CD14-positive monocyte (primary cell): ENCODE measurements around the gene PALM. TPM values are rescaled to one million over a fixed set of nuclear protein-coding genes. Genes with fewer than 3 reads are reported as not detected.

Experiments used
- DNase-seq, 3 donors: peaks; one replicate each; pipeline ENCODE4 v3.0.0-alpha.2; 2011 to 2022
- H2AFZ ChIP-seq: 2 replicates; pipeline ENCODE4 v1.6.0; 2012; ENCODE audit warnings: mild to moderate bottlenecking, low read depth, low read length, inconsistent platforms; ENCODE audit not compliant: insufficient read depth, poor library complexity, severe bottlenecking
- H3K27ac ChIP-seq, 2 donors: 1 replicate in 1 of 2; 2 replicates in 1 of 2; pipeline ENCODE4 v1.5.1; 2012 to 2013; ENCODE audit warnings: low read length in 2 of 2, control low read depth in 1 of 2, inconsistent platforms in 1 of 2, low read depth in 1 of 2, mild to moderate bottlenecking in 1 of 2
- H3K27me3 ChIP-seq, 2 donors: one replicate each; pipeline versions ENCODE4 v1.6.0 to v1.6.1; 2011 to 2013; ENCODE audit warnings: low read length in 2 of 2; ENCODE audit not compliant: control insufficient read depth in 2 of 2, insufficient read depth in 2 of 2
- H3K36me3 ChIP-seq, 2 donors: replicated peaks in 1 of 2; 1 replicate in 1 of 2; 2 replicates in 1 of 2; pipeline versions ENCODE4 v1.5.1 to v1.6.1; 2012 to 2013; ENCODE audit warnings: low read length in 2 of 2, control low read depth in 1 of 2, inconsistent platforms in 1 of 2, mild to moderate bottlenecking in 1 of 2; ENCODE audit not compliant: insufficient read depth in 2 of 2, control insufficient read depth in 1 of 2
- H3K4me1 ChIP-seq, 2 donors: 1 replicate in 1 of 2; 2 replicates in 1 of 2; pipeline versions ENCODE4 v1.5.1 to v1.6.1; 2012 to 2013; ENCODE audit warnings: low read length in 2 of 2, control low read depth in 1 of 2, inconsistent platforms in 1 of 2, mild to moderate bottlenecking in 1 of 2, moderate library complexity in 1 of 2; ENCODE audit not compliant: insufficient read depth in 2 of 2, control insufficient read depth in 1 of 2
- H3K4me2 ChIP-seq: replicated peaks from 2 replicates; pipeline ENCODE3; 2012; ENCODE audit warnings: low read length, moderate library complexity, mild to moderate bottlenecking; ENCODE audit not compliant: poor library complexity, severe bottlenecking; ENCODE audit errors: extremely low read depth
- H3K4me3 ChIP-seq, 3 experiments: fragments of 200-600 bp in 1 of 3; sonication (generic) in 1 of 3; replicated peaks in 1 of 3; 1 replicate in 2 of 3; 2 replicates in 1 of 3; pipeline ENCODE4 v1.5.1; 2011 to 2013; ENCODE audit warnings: low read length in 3 of 3, mild to moderate bottlenecking in 3 of 3, control low read depth in 2 of 3, low read depth in 2 of 3, inconsistent platforms in 1 of 3, moderate library complexity in 1 of 3
- H3K79me2 ChIP-seq: 2 replicates; pipeline ENCODE4 v1.6.0; 2012; ENCODE audit warnings: mild to moderate bottlenecking, control low read depth, inconsistent platforms, low read length, moderate library complexity; ENCODE audit not compliant: insufficient read depth
- H3K9ac ChIP-seq: 2 replicates; pipeline ENCODE4 v1.6.0; 2017; ENCODE audit warnings: low read length, mild to moderate bottlenecking; ENCODE audit not compliant: insufficient read depth, poor library complexity, severe bottlenecking
- H3K9me3 ChIP-seq, 2 donors: replicated peaks in 1 of 2; 1 replicate in 1 of 2; 2 replicates in 1 of 2; pipeline versions ENCODE4 v1.5.1 to v1.6.1; 2012 to 2013; ENCODE audit warnings: low read length in 2 of 2, control low read depth in 1 of 2; ENCODE audit not compliant: control insufficient read depth in 1 of 2, insufficient read depth in 1 of 2
- H4K20me1 ChIP-seq: 2 replicates; pipeline ENCODE4 v1.6.0; 2012; ENCODE audit warnings: mild to moderate bottlenecking, low read length, control low read depth, moderate library complexity; ENCODE audit not compliant: insufficient read depth
- H3K27ac Mint-ChIP-seq, 7 donors: one replicate each; pipeline ENCODE4 v1.8.0; 2020; ENCODE audit warnings: mild to moderate bottlenecking in 7 of 7, mixed read lengths in 7 of 7, moderate library complexity in 6 of 7, inconsistent platforms in 2 of 7
- H3K27me3 Mint-ChIP-seq, 3 donors: one replicate each; pipeline ENCODE4 v1.8.0; 2021 to 2022; ENCODE audit warnings: low read depth in 3 of 3, mild to moderate bottlenecking in 3 of 3, mixed read lengths in 3 of 3, moderate library complexity in 3 of 3, inconsistent platforms in 1 of 3
- H3K36me3 Mint-ChIP-seq, 2 donors: one replicate each; pipeline ENCODE4 v1.8.0; 2020; ENCODE audit warnings: mixed read lengths in 2 of 2, inconsistent platforms in 1 of 2, mild to moderate bottlenecking in 1 of 2
- H3K4me1 Mint-ChIP-seq: one replicate; pipeline ENCODE4 v1.8.0; 2020; ENCODE audit warnings: mild to moderate bottlenecking, mixed read lengths
- H3K4me3 Mint-ChIP-seq, 2 donors: one replicate each; pipeline ENCODE4 v1.8.0; 2020; ENCODE audit warnings: mild to moderate bottlenecking in 2 of 2, mixed read lengths in 2 of 2, moderate library complexity in 1 of 2
- H3K9me3 Mint-ChIP-seq, 7 donors: one replicate each; pipeline ENCODE4 v1.8.0; 2020 to 2022; ENCODE audit warnings: mixed read lengths in 7 of 7, mild to moderate bottlenecking in 6 of 7, moderate library complexity in 6 of 7, inconsistent platforms in 2 of 7
- CTCF ChIP-seq: fragments of 200-600 bp; IDR thresholded peaks from one replicate; pipeline ENCODE4 v1.8.0; 2022; ENCODE audit warnings: antibody characterized with exemption, mild to moderate bottlenecking
- WGBS: methylation state at CpG from one replicate; pipeline ENCODE4 v1.1.5; 2013; ENCODE audit warnings: missing lambda C conversion rate; ENCODE audit not compliant: insufficient coverage; 5-methylcytosine and 5-hydroxymethylcytosine counted together
- intact Hi-C, 2 donors: fragments of 100-400 bp; cut with micrococcal nuclease; formaldehyde crosslinking; loops; one replicate each; pipeline versions ENCODE4 v1.15.0 to v1.15.1; 2023
- polyA plus RNA-seq, 3 donors: library from polyadenylated mRNA; depleted of rRNA in 1 of 3; unstranded in 2 of 3; stranded (reverse) in 1 of 3; fragments of 300-500 nt in 2 of 3; fragments of >200 nt in 1 of 3; fragmentation: Illumina TruSeq in 2 of 3; gene quantifications; 1 replicate in 2 of 3; 2 replicates in 1 of 3; pipeline ENCODE4 v1.2.3, GENCODE V29; 2012 to 2021

The PALM gene
- polyA plus RNA-seq, 3 donors = 0.23 TPM; not detected in 2

GRCh38 chr19:703329-703650, 5.4 kb upstream of the PALM start:
- Mint-ChIP-seq H3K4me3 (peak overlapping the region; percentile 94 to 98), H3K36me3 (peaks cover 2 to 4% of the 10 kb centered on the region in 2 donors), H3K9me3 (peaks cover 0 to 6% (median 2%) of the 10 kb centered on the region in 7 donors), H3K27me3 (peaks cover 8 to 13% (median 12%) of the 10 kb centered on the region in 3 donors), H3K27ac (peak overlapping the region; percentile 92 to 98 (median 96)), H3K4me1 (peaks cover 49% of the 10 kb centered on the region)
- H3K27ac ChIP-seq = peak overlapping the region; percentile 58 to 66
- H3K4me1 ChIP-seq = peaks cover 56 to 63% of the 10 kb centered on the region in 2 donors
- peaks cover 0 to 6% of the 10 kb centered on the region in 2 donors for H3K27me3 ChIP-seq
- 0% methylated on average over 4 of the region's 4 CpGs for WGBS
- H4K20me1 ChIP-seq = no peaks in the 10 kb centered on the region
- H2AFZ ChIP-seq = peak overlapping the region; percentile 46
- peaks cover 0 to 3% of the 10 kb centered on the region in 2 donors for H3K9me3 ChIP-seq
- peak overlapping the region; percentile 81 for H3K4me2 ChIP-seq
- intact Hi-C loops = loop anchor here in 1 of 2 donors (1.0 to 2.0 kb wide), 2 partner anchors 22 to 94 kb away; partner anchors contain the start of gene PTBP1
- no peak for TF ChIP-seq CTCF
- H3K4me3 ChIP-seq = peak overlapping the region; percentile 80 to 91 (median 86)
- no peaks in the 10 kb centered on the region for H3K36me3 ChIP-seq
- DNase-seq = peak in 2 of 3 donors; percentile 8 to 30
- H3K79me2 ChIP-seq = peaks cover 35% of the 10 kb centered on the region
- peak overlapping the region; percentile 53 for H3K9ac ChIP-seq

- peak overlapping the region; percentile 85 for H3K4me2 ChIP-seq
- Mint-ChIP-seq H3K4me3 (peak overlapping the region; percentile 94 to 98), H3K36me3 (peaks cover 2 to 4% of the 10 kb centered on the region in 2 donors), H3K27ac (peak overlapping the region; percentile 92 to 98 (median 96)), H3K9me3 (peaks cover 0 to 7% (median 3%) of the 10 kb centered on the region in 7 donors), H3K27me3 (peaks cover 10 to 15% (median 15%) of the 10 kb centered on the region in 3 donors), H3K4me1 (peaks cover 43% of the 10 kb centered on the region)
- peak overlapping the region; percentile 53 for H3K9ac ChIP-seq
- no peaks in the 10 kb centered on the region for H3K36me3 ChIP-seq
- H3K4me3 ChIP-seq = peak overlapping the region; percentile 80 to 91 (median 86)
- H3K4me1 ChIP-seq = peaks cover 53 to 60% of the 10 kb centered on the region in 2 donors
- peaks cover 0 to 3% of the 10 kb centered on the region in 2 donors for H3K9me3 ChIP-seq
- H3K27ac ChIP-seq = peak overlapping the region; percentile 58 to 66
- H2AFZ ChIP-seq = peak overlapping the region; percentile 87
- no peak for TF ChIP-seq CTCF
- intact Hi-C loops = loop anchor here (1.0 to 2.0 kb wide), 5 partner anchors 23 to 93 kb away; partner anchors contain the start of genes RNF126 (in 2 of the 2) and PTBP1 (in 1 of the 2)
- peaks cover 0 to 9% of the 10 kb centered on the region in 2 donors for H3K27me3 ChIP-seq
- peak; percentile 90 to 94 (median 93) for DNase-seq
- peaks cover 34% of the 10 kb centered on the region for H3K79me2 ChIP-seq
- 0% methylated on average over 24 of the region's 50 CpGs for WGBS
- H4K20me1 ChIP-seq = no peaks in the 10 kb centered on the region
Observed at GRCh38 chr19:703651-704446, 4.9 kb upstream of the PALM start.
